Neural progenitor cell (in vitro differentiated cells): ENCODE data around the gene MAGI2. TPM values are rescaled to one million over a fixed set of nuclear protein-coding genes. Genes with fewer than 3 reads are reported as not detected.

Experiments used
- DNase-seq: peaks from one replicate; pipeline ENCODE4 v3.0.0-alpha.2; 2016; ENCODE audit warnings: low spot score
- H2AFZ ChIP-seq: fragments of 200-600 bp; sonication (generic); replicated peaks from 2 replicates; pipeline ENCODE4 v1.6.1; 2016; ENCODE audit warnings: antibody characterized with exemption
- H3F3A ChIP-seq: fragments of 200-600 bp; sonication (generic); 2 replicates; pipeline ENCODE4 v1.6.1; 2016; ENCODE audit warnings: antibody characterized with exemption, low read depth
- H3K27ac ChIP-seq: fragments of 200-600 bp; sonication (generic); 2 replicates; pipeline ENCODE4 v1.5.1; 2016; ENCODE audit warnings: mild to moderate bottlenecking
- H3K27me3 ChIP-seq: fragments of 200-600 bp; sonication (generic); 2 replicates; pipeline ENCODE4 v1.6.1; 2016; ENCODE audit warnings: mild to moderate bottlenecking, moderate library complexity
- H3K36me3 ChIP-seq: fragments of 200-600 bp; sonication (generic); 2 replicates; pipeline ENCODE4 v1.5.1; 2016
- H3K4me1 ChIP-seq: fragments of 200-600 bp; sonication (generic); 2 replicates; pipeline ENCODE4 v1.6.1; 2016; ENCODE audit warnings: mixed run types
- H3K4me2 ChIP-seq: fragments of 200-600 bp; sonication (generic); 2 replicates; pipeline ENCODE4 v1.6.1; 2016
- H3K4me3 ChIP-seq: fragments of 200-600 bp; sonication (generic); 2 replicates; pipeline ENCODE4 v1.5.1; 2016
- H3K79me2 ChIP-seq: fragments of 200-600 bp; sonication (generic); 2 replicates; pipeline ENCODE4 v1.6.1; 2016; ENCODE audit warnings: low read depth
- H3K9ac ChIP-seq: fragments of 200-600 bp; sonication (generic); 2 replicates; pipeline ENCODE4 v1.6.1; 2016
- H3K9me3 ChIP-seq: fragments of 200-600 bp; sonication (generic); 2 replicates; pipeline ENCODE4 v1.5.1; 2016; ENCODE audit warnings: low read depth
- H4K20me1 ChIP-seq: fragments of 200-600 bp; sonication (generic); 2 replicates; pipeline ENCODE4 v1.6.1; 2016; ENCODE audit warnings: low read depth
- H3K27ac Mint-ChIP-seq: 3 replicates; pipeline ENCODE4 v1.8.0; 2021; ENCODE audit warnings: mixed read lengths
- H3K27me3 Mint-ChIP-seq: 2 replicates; pipeline ENCODE4 v1.8.0; 2022; ENCODE audit warnings: low read depth, mild to moderate bottlenecking, inconsistent platforms, moderate library complexity, mixed read lengths; ENCODE audit not compliant: insufficient read depth
- H3K36me3 Mint-ChIP-seq: 3 replicates; pipeline ENCODE4 v1.8.0; 2021; ENCODE audit warnings: mixed read lengths
- H3K4me1 Mint-ChIP-seq: 3 replicates; pipeline ENCODE4 v1.8.0; 2021; ENCODE audit warnings: mixed read lengths
- H3K4me3 Mint-ChIP-seq: 3 replicates; pipeline ENCODE4 v1.8.0; 2021; ENCODE audit warnings: mild to moderate bottlenecking, moderate library complexity, mixed read lengths
- H3K9me3 Mint-ChIP-seq: 3 replicates; pipeline ENCODE4 v1.8.0; 2020; ENCODE audit warnings: mixed read lengths
- EZH2 ChIP-seq: fragments of 200-600 bp; sonication (generic); IDR thresholded peaks from 2 replicates; pipeline ENCODE4 v1.6.1; 2017; ENCODE audit warnings: antibody characterized with exemption, mild to moderate bottlenecking, moderate library complexity
- EZH2phosphoT487 ChIP-seq: fragments of 200-600 bp; sonication (generic); IDR thresholded peaks from 2 replicates; pipeline ENCODE4 v1.6.1; 2017; ENCODE audit warnings: antibody characterized with exemption
- total RNA-seq: library from RNA; depleted of rRNA; stranded (reverse); fragments of >200 nt; gene quantifications from 2 replicates; pipeline ENCODE4 v1.2.3, GENCODE V29; 2015; ENCODE audit warnings: low replicate concordance
- TF ChIP-seq, protein P1 (sequence below): fragments of 200-600 bp; sonication (generic); IDR thresholded peaks from 2 replicates; pipeline ENCODE4 v1.5.1; 2017; ENCODE audit warnings: antibody characterized with exemption, mild to moderate bottlenecking

MAGI2 gene
- total RNA-seq, 1 donor from 2014 or later, result 5.8 TPM

GRCh38 chr7:78792006-78792405 lies 661.5 kb downstream of the MAGI2 start:
- TF ChIP-seq, protein P1, sequence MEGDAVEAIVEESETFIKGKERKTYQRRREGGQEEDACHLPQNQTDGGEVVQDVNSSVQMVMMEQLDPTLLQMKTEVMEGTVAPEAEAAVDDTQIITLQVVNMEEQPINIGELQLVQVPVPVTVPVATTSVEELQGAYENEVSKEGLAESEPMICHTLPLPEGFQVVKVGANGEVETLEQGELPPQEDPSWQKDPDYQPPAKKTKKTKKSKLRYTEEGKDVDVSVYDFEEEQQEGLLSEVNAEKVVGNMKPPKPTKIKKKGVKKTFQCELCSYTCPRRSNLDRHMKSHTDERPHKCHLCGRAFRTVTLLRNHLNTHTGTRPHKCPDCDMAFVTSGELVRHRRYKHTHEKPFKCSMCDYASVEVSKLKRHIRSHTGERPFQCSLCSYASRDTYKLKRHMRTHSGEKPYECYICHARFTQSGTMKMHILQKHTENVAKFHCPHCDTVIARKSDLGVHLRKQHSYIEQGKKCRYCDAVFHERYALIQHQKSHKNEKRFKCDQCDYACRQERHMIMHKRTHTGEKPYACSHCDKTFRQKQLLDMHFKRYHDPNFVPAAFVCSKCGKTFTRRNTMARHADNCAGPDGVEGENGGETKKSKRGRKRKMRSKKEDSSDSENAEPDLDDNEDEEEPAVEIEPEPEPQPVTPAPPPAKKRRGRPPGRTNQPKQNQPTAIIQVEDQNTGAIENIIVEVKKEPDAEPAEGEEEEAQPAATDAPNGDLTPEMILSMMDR, result no peak
- no peak for TF ChIP-seq EZH2phosphoT487
- no peaks in the 10 kb centered on the region for H3K4me1 Mint-ChIP-seq

GRCh38 chr7:78788464-78788863 lies 665.0 kb downstream of the MAGI2 start:
- Histone ChIP-seq H3K79me2 (no peaks in the 10 kb centered on the region), H3K36me3 (no peaks in the 10 kb centered on the region), H3K4me2 (no peak overlapping the region), H3K9me3 (no peaks in the 10 kb centered on the region), H3K27ac (no peak overlapping the region), H3K9ac (no peak overlapping the region), H4K20me1 (no peaks in the 10 kb centered on the region), H3K4me3 (no peak overlapping the region), H3F3A (no peaks in the 10 kb centered on the region), H2AFZ (no peak overlapping the region), H3K4me1 (no peaks in the 10 kb centered on the region), H3K27me3 (no peaks in the 10 kb centered on the region)
- Mint-ChIP-seq H3K27ac (no peak overlapping the region), H3K9me3 (no peaks in the 10 kb centered on the region), H3K4me3 (no peak overlapping the region), H3K4me1 (no peaks in the 10 kb centered on the region), H3K27me3 (peaks cover 2% of the 10 kb centered on the region), H3K36me3 (no peaks in the 10 kb centered on the region)
- no peak for DNase-seq
- no peak for TF ChIP-seq EZH2

More at GRCh38 chr7:78792006-78792405, 661.5 kb downstream of the MAGI2 start:
- Histone ChIP-seq H3F3A (no peaks in the 10 kb centered on the region), H3K4me2 (no peak overlapping the region), H3K36me3 (no peaks in the 10 kb centered on the region), H2AFZ (no peak overlapping the region), H3K27ac (no peak overlapping the region), H3K9ac (no peak overlapping the region), H3K4me3 (no peak overlapping the region), H4K20me1 (no peaks in the 10 kb centered on the region), H3K27me3 (no peaks in the 10 kb centered on the region), H3K79me2 (no peaks in the 10 kb centered on the region), H3K9me3 (no peaks in the 10 kb centered on the region), H3K4me1 (no peaks in the 10 kb centered on the region)
- Mint-ChIP-seq H3K9me3 (peaks cover 2% of the 10 kb centered on the region), H3K27ac (no peak overlapping the region), H3K27me3 (peaks cover 2% of the 10 kb centered on the region), H3K36me3 (peaks cover 2% of the 10 kb centered on the region), H3K4me3 (no peak overlapping the region)
- no peak for DNase-seq

DNA sequence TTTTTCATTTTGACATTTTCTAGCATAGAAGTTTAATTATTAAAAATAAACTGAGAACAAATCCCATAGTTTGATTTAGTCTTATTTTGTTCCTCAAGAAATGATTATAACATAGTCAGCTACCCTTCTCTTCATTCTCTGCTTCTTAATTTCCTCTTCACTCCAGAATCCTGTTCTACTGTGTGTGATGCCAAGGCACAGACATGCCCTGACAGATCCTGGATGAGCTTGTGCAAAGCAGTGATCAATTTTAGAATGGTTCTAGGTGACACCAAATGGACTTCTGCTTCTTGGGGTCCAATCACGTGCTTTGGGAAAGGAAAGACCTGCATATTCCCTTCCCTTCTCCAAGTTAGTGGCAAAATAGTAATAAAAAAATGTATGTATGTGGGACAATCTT lies 665.6 kb downstream of the MAGI2 start:
- no peak overlapping the region for H3K4me2 ChIP-seq
- H2AFZ ChIP-seq, result no peak overlapping the region
- H3K27ac ChIP-seq, result no peak overlapping the region
- Mint-ChIP-seq H3K4me1 (no peaks in the 10 kb centered on the region), H3K36me3 (no peaks in the 10 kb centered on the region), H3K27me3 (peaks cover 2% of the 10 kb centered on the region), H3K27ac (no peak overlapping the region), H3K9me3 (no peaks in the 10 kb centered on the region), H3K4me3 (no peak overlapping the region)
- no peaks in the 10 kb centered on the region for H3K27me3 ChIP-seq
- H3K9me3 ChIP-seq, result no peaks in the 10 kb centered on the region
- DNase-seq, result no peak
- TF ChIP-seq EZH2 (no peak), EZH2phosphoT487 (no peak)
- TF ChIP-seq, protein P1, result no peak
- no peaks in the 10 kb centered on the region for H4K20me1 ChIP-seq
- H3F3A ChIP-seq, result no peaks in the 10 kb centered on the region
- no peak overlapping the region for H3K9ac ChIP-seq
- no peaks in the 10 kb centered on the region for H3K4me1 ChIP-seq
- no peaks in the 10 kb centered on the region for H3K79me2 ChIP-seq
- no peaks in the 10 kb centered on the region for H3K36me3 ChIP-seq
- no peak overlapping the region for H3K4me3 ChIP-seq

DNA sequence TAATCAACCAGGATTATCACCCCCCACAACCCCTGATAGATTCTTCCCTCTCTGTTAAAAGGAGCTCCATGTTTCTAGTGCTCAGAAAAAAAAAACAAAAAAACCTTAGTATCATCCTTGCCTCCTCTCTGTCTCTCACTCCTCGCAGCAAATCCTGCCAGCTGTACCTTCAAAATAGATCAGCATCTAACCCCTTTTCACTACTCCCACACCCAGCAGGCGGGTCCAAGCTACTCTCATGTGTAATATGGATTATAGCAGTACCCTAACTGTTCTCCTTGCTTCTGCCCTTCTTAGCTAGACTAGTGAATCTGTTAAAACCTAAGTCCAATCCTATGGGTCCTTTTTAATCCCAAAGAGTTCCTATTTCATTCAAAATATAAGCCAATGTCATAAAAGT lies 667.4 kb downstream of the MAGI2 start:
- peaks cover 2% of the 10 kb centered on the region for H3K27me3 Mint-ChIP-seq
- H3K27ac ChIP-seq, result no peak overlapping the region
- H3K9me3 Mint-ChIP-seq, result no peaks in the 10 kb centered on the region
- no peak overlapping the region for H3K4me3 Mint-ChIP-seq
- H3K36me3 ChIP-seq, result no peaks in the 10 kb centered on the region
- H3K9ac ChIP-seq, result no peak overlapping the region
- no peaks in the 10 kb centered on the region for H3K79me2 ChIP-seq
- H3K27ac Mint-ChIP-seq, result no peak overlapping the region
- no peaks in the 10 kb centered on the region for H3K27me3 ChIP-seq
- no peak overlapping the region for H3K4me2 ChIP-seq
- H3K9me3 ChIP-seq, result no peaks in the 10 kb centered on the region
- TF ChIP-seq EZH2 (no peak), EZH2phosphoT487 (no peak)
- TF ChIP-seq, protein P1, result no peak
- H3K36me3 Mint-ChIP-seq, result no peaks in the 10 kb centered on the region
- no peak overlapping the region for H3K4me3 ChIP-seq
- no peaks in the 10 kb centered on the region for H3K4me1 Mint-ChIP-seq
- no peak for DNase-seq
- no peaks in the 10 kb centered on the region for H4K20me1 ChIP-seq
- H2AFZ ChIP-seq, result no peak overlapping the region
- H3K4me1 ChIP-seq, result no peaks in the 10 kb centered on the region
- no peaks in the 10 kb centered on the region for H3F3A ChIP-seq
